AG04449 (cell line): ENCODE results near the gene F8.

Experiments
- CTCF ChIA-PET: fragments of 350-600 bp; formaldehyde crosslinking; extraction: SDS; loops from one replicate; lab custom pipeline; 2021; ENCODE audit warnings: antibody characterized with exemption; lab: Yijun Ruan, JAX
- POLR2A ChIA-PET: fragments of 400-600, 350-600 bp; formaldehyde crosslinking; extraction: SDS; loops from one replicate; lab custom pipeline; 2020; ENCODE audit warnings: antibody characterized with exemption, inconsistent platforms; lab: Yijun Ruan, JAX
- DNase-seq: peaks from one replicate; pipeline ENCODE4 v3.0.0-alpha.2; 2010; ENCODE audit warnings: low read depth, low spot score
- H3K4me3 ChIP-seq: 2 replicates; pipeline ENCODE4 v1.5.1; 2011; ENCODE audit warnings: low read depth, mild to moderate bottlenecking, control low read depth, low read length
- CTCF ChIP-seq: IDR thresholded peaks from one replicate; pipeline ENCODE4 v1.5.1; 2011; ENCODE audit warnings: mild to moderate bottlenecking, moderate library complexity, low read length, control low read depth, inconsistent platforms; ENCODE audit not compliant: insufficient read depth; ENCODE audit errors: missing control alignments

The F8 gene

GRCh38 chrX:154793084-154793795 is 229.3 kb downstream of the F8 start:
- no peak for DNase-seq

GRCh38 chrX:154791939-154792338 is 230.6 kb downstream of the F8 start:
- ChIA-PET POLR2A (no interaction called here), CTCF (no interaction called here)

More at GRCh38 chrX:154793084-154793795, 229.3 kb downstream of the F8 start:
- CTCF ChIA-PET = no interaction called here
- H3K4me3 ChIP-seq = no peak overlapping the region
- POLR2A ChIA-PET = no interaction called here
- TF ChIP-seq CTCF = no peak

GRCh38 chrX:154791467-154791866 is 231.1 kb downstream of the F8 start:
- no peak overlapping the region for H3K4me3 ChIP-seq
- ChIA-PET POLR2A (no interaction called here), CTCF (no interaction called here)
- no peak for TF ChIP-seq CTCF
- DNase-seq = no peak

More at GRCh38 chrX:154791939-154792338, 230.6 kb downstream of the F8 start:
- no peak overlapping the region for H3K4me3 ChIP-seq
- no peak for DNase-seq
- TF ChIP-seq CTCF = no peak
